ENCODE results near the gene FUT6. TPM values are rescaled to one million over a fixed set of nuclear protein-coding genes. Genes with fewer than 3 reads are reported as not detected.

Gene FUT6
- polyA plus RNA-seq, 3 donors = 6.2 to 10.6 (median 8.9) TPM

- no peak for DNase-seq (ENCODE audit: low read depth in 3 of 3, low spot score in 2 of 3)
Observed at GRCh38 chr19:5806905-5807304, 32.6 kb downstream of the FUT6 start.

GRCh38 chr19:5806133-5806489 is 33.4 kb downstream of the FUT6 start:
- no peak for DNase-seq (ENCODE audit: low read depth in 3 of 3, low spot score in 2 of 3)

GRCh38 chr19:5805462-5806132 is 33.9 kb downstream of the FUT6 start:
- no peak for DNase-seq (ENCODE audit: low read depth in 3 of 3, low spot score in 2 of 3)

- DNase-seq (ENCODE audit: low read depth in 3 of 3, low spot score in 2 of 3) = no peak
Observed at GRCh38 chr19:5804516-5805461, 34.7 kb downstream of the FUT6 start, which contains the start of gene NRTN. TSS of gene NRTN (plus strand) at chr19:5805067. CDS start at chr19:5824166, 19,099 bp downstream.

- peak; percentile 68 to 87 (median 87) for DNase-seq (ENCODE audit: low read depth in 3 of 3, low spot score in 2 of 3)
Observed at GRCh38 chr19:5803752-5804515, 35.6 kb downstream of the FUT6 start.

- DNase-seq (ENCODE audit: low read depth in 3 of 3, low spot score in 2 of 3) = no peak
Observed at GRCh38 chr19:5803441-5803751, 36.1 kb downstream of the FUT6 start.

- DNase-seq (ENCODE audit: low read depth in 3 of 3, low spot score in 2 of 3) = no peak
Observed at GRCh38 chr19:5801796-5802619, 37.5 kb downstream of the FUT6 start.

- DNase-seq (ENCODE audit: low read depth in 3 of 3, low spot score in 2 of 3) = no peak
Observed at GRCh38 chr19:5800361-5801270, 38.9 kb downstream of the FUT6 start.

GRCh38 chr19:5799247-5800241 is 40.0 kb downstream of the FUT6 start:
- no peak for DNase-seq (ENCODE audit: low read depth in 3 of 3, low spot score in 2 of 3)

GRCh38 chr19:5798244-5798643 is 41.3 kb downstream of the FUT6 start:
- DNase-seq (ENCODE audit: low read depth in 3 of 3, low spot score in 2 of 3) = no peak

- no peak for DNase-seq (ENCODE audit: low read depth in 3 of 3, low spot score in 2 of 3)
Observed at GRCh38 chr19:5795382-5795919, 44.1 kb downstream of the FUT6 start.

- DNase-seq (ENCODE audit: low read depth in 3 of 3, low spot score in 2 of 3) = no peak
Observed at GRCh38 chr19:5793188-5793587, 46.3 kb downstream of the FUT6 start.

- DNase-seq (ENCODE audit: low read depth in 3 of 3, low spot score in 2 of 3) = no peak
Observed at GRCh38 chr19:5792224-5792623, 47.3 kb downstream of the FUT6 start.

GRCh38 chr19:5790559-5791520 is 48.7 kb downstream of the FUT6 start, which contains the start of gene DUS3L:
TSS of gene DUS3L (minus strand) at chr19:5791163. CDS start at chr19:5791141, 22 bp downstream.
- DNase-seq (ENCODE audit: low read depth in 3 of 3, low spot score in 2 of 3) = peak; percentile 89 to 95 (median 93)

- no peak for DNase-seq (ENCODE audit: low read depth in 3 of 3, low spot score in 2 of 3)
Observed at GRCh38 chr19:5789886-5790558, 49.5 kb downstream of the FUT6 start.

- no peak for DNase-seq (ENCODE audit: low read depth in 3 of 3, low spot score in 2 of 3)
Observed at GRCh38 chr19:5789351-5789761, 50.1 kb downstream of the FUT6 start.

All from right renal cortex interstitium (tissue), 3 donors.